ENCODE results near the gene RBP3.

DNA sequence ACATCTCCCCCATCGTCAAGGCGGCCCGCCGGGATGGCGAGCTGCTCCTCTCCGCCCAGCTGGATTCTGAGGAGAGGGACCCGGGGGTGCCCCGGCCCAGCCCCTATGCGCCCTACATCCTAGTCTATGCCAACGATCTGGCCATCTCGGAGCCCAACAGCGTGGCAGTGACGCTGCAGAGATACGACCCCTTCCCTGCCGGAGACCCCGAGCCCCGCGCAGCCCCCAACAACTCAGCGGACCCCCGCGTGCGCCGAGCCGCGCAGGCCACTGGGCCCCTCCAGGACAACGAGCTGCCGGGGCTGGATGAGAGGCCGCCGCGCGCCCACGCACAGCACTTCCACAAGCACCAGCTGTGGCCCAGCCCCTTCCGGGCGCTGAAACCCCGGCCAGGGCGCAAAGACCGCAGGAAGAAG is 38.1 kb upstream of the RBP3 start:
- TF ChIP-seq EZH2 (IDR thresholded peaks at IDR 0.05; ENCODE audit: borderline replicate concordance, low read depth, low read length, severe bottlenecking) = no peak
- no peak for TF ChIP-seq CTCF (IDR thresholded peaks at IDR 0.05; ENCODE audit: borderline replicate concordance, extremely low read depth, low read length, poor library complexity, severe bottlenecking)

Data from DND-41 (cell line).